ENCODE measurements around the gene NRGN. TPM values are rescaled to one million over a fixed set of nuclear protein-coding genes. Genes with fewer than 3 reads are reported as not detected.
"Not testable (repeated sequence)": the region's sequence is repeated elsewhere in the genome, so short reads cannot be mapped to it uniquely, and the experiment has no call there.

NRGN gene
- total RNA-seq, 2 donors from 2014 or later, result 7.3 to 17.5 TPM

- Histone ChIP-seq H3K27me3 (replicated peaks; ENCODE audit: insufficient read depth) (no peaks in the 10 kb centered on the region), H3K4me1 (ENCODE audit: control insufficient read depth in 1 of 2, low read depth in 2 of 2) (no peaks in the 10 kb centered on the region), H3K4me3 (no peak overlapping the region), H3K36me3 (peaks cover 5% of the 10 kb centered on the region), H3K27ac (peak overlapping the region in 1 of 2 donors; percentile 10), H3K9me3 (no peaks in the 10 kb centered on the region)
- ATAC-seq (ENCODE audit: insufficient number of reproducible peaks, low FRiP score, low read depth) (peak; percentile 73), DNase-seq (ENCODE audit: low spot score) (no peak)
- no peak for TF ChIP-seq CTCF (IDR thresholded peaks at IDR 0.05)
These were observed 30.3 kb downstream of the NRGN start for GRCh38 chr11:124769806-124770774.

GRCh38 chr11:124770959-124771358 lies 31.2 kb downstream of the NRGN start:
- not testable (repeated sequence) for H3K9me3 ChIP-seq; H3K4me1 ChIP-seq (ENCODE audit: control insufficient read depth in 1 of 2, low read depth in 2 of 2); H3K27me3 ChIP-seq (replicated peaks; ENCODE audit: insufficient read depth); H3K4me3 ChIP-seq; DNase-seq (ENCODE audit: low spot score); ATAC-seq (ENCODE audit: insufficient number of reproducible peaks, low FRiP score, low read depth); H3K36me3 ChIP-seq
- H3K27ac ChIP-seq, result peak overlapping the region in 1 of 2 donors; percentile 10

GRCh38 chr11:124776865-124777645 lies 37.3 kb downstream of the NRGN start:
- DNase-seq (ENCODE audit: low spot score) (no peak), ATAC-seq (ENCODE audit: insufficient number of reproducible peaks, low FRiP score, low read depth) (peak; percentile 91)
- Histone ChIP-seq H3K27me3 (replicated peaks; ENCODE audit: insufficient read depth) (no peaks in the 10 kb centered on the region), H3K27ac (peak overlapping the region; percentile 71 to 72), H3K9me3 (no peaks in the 10 kb centered on the region), H3K36me3 (peaks cover 3% of the 10 kb centered on the region), H3K4me3 (peak overlapping the region; percentile 5), H3K4me1 (ENCODE audit: control insufficient read depth in 1 of 2, low read depth in 2 of 2) (peaks cover 6 to 41% of the 10 kb centered on the region in 2 donors)
- no peak for TF ChIP-seq CTCF (IDR thresholded peaks at IDR 0.05)

- Histone ChIP-seq H3K27me3 (replicated peaks; ENCODE audit: insufficient read depth) (no peaks in the 10 kb centered on the region), H3K36me3 (no peaks in the 10 kb centered on the region), H3K4me3 (no peak overlapping the region), H3K4me1 (ENCODE audit: control insufficient read depth in 1 of 2, low read depth in 2 of 2) (peaks cover 6 to 41% of the 10 kb centered on the region in 2 donors), H3K27ac (peak overlapping the region; percentile 51 to 72), H3K9me3 (no peaks in the 10 kb centered on the region)
- no peak for DNase-seq (ENCODE audit: low spot score)
- no peak for ATAC-seq (ENCODE audit: insufficient number of reproducible peaks, low FRiP score, low read depth)
- TF ChIP-seq CTCF (IDR thresholded peaks at IDR 0.05), result no peak
These were observed 38.5 kb downstream of the NRGN start for GRCh38 chr11:124778281-124778680.

GRCh38 chr11:124779568-124779967 lies 39.8 kb downstream of the NRGN start:
- no peak for DNase-seq (ENCODE audit: low spot score)
- peaks cover 6 to 41% of the 10 kb centered on the region in 2 donors for H3K4me1 ChIP-seq (ENCODE audit: control insufficient read depth in 1 of 2, low read depth in 2 of 2)
- no peaks in the 10 kb centered on the region for H3K9me3 ChIP-seq
- no peak for ATAC-seq (ENCODE audit: insufficient number of reproducible peaks, low FRiP score, low read depth)
- H3K27ac ChIP-seq, result no peak overlapping the region
- TF ChIP-seq CTCF (IDR thresholded peaks at IDR 0.05), result no peak
- no peaks in the 10 kb centered on the region for H3K27me3 ChIP-seq (replicated peaks; ENCODE audit: insufficient read depth)
- H3K4me3 ChIP-seq, result no peak overlapping the region
- H3K36me3 ChIP-seq, result no peaks in the 10 kb centered on the region
